Left cardiac atrium (tissue), 4 donors: ENCODE measurements around the gene COX11. TPM values are rescaled to one million over a fixed set of nuclear protein-coding genes. Genes with fewer than 3 reads are reported as not detected.

Experiments
- ATAC-seq, 2 donors: fragments of 200-7000 bp; cut with Tn5 transposase; one replicate each; pipeline ENCODE4 v1.9.1; 2020; ENCODE audit warnings: mild to moderate bottlenecking in 2 of 2, moderate library complexity in 2 of 2
- DNase-seq: peaks from one replicate; pipeline ENCODE4 v3.0.0-alpha.2; 2020
- intact Hi-C, 2 donors: fragments of 100-400 bp; cut with DNase I; formaldehyde crosslinking; loops; one replicate each; pipeline versions ENCODE4 v1.14.1 to v1.15.1; 2022 to 2023
- total RNA-seq, 2 donors: library from RNA; stranded (reverse); fragmentation: NEBNext Ultra II Directional; extraction: Animal tissue kit (Norgen Biotek cat#: 25700); gene quantifications; one replicate each; pipeline ENCODE4 v1.2.1, GENCODE V29; 2021
- donor health status: DM: no; HTN: yes; CAD: no.
- donor health status: DM: no; HTN: yes; CAD: no; lungs with severe emphysema.
- donor health status: DM: yes; HTN: yes; CAD: no.
- donor health status: Dilated cardiomyopathy.

Gene COX11
- total RNA-seq, 2 donors from 2014 or later, result 45.4 to 64.2 TPM

- DNase-seq, result no peak
- intact Hi-C loops, result no loop called here
- no peak for ATAC-seq
Measured at GRCh38 chr17:54916721-54917120, 51.7 kb downstream of the COX11 start.

Other genes starting within 250 kb of the COX11 start
- gene TOM1L1, start 67.8 kb downstream of the COX11 start, total RNA-seq, result 10 to 100 TPM; 10.0 to 10.4 TPM
- gene STXBP4, start 111 bp upstream of the COX11 start, total RNA-seq, result 1 to 10 TPM; 8.0 to 8.9 TPM